Astrocyte (in vitro differentiated cells and primary cell): ENCODE data around the gene POLN. TPM values are rescaled to one million over a fixed set of nuclear protein-coding genes. Genes with fewer than 3 reads are reported as not detected.
A peak's percentile ranks its signal among the peaks of the same experiment; 100 is the strongest.
"Not testable (repeated sequence)": the region's sequence is repeated elsewhere in the genome, so short reads cannot be mapped to it uniquely, and the experiment has no call there.

Source experiments
- DNase-seq: peaks from one replicate; pipeline ENCODE4 v3.0.0-alpha.2; 2010; ENCODE audit warnings: low read depth
- FAIRE-seq: peaks from 2 replicates; lab custom pipeline; 2011; peaks lifted over from hg19 to GRCh38; lab: Jason Lieb, UNC
- H2AFZ ChIP-seq: 2 replicates; pipeline ENCODE4 v1.6.0; 2012; ENCODE audit warnings: low read depth, low read length, inconsistent platforms
- H3K27ac ChIP-seq: 2 replicates; pipeline ENCODE4 v1.5.1; 2011; ENCODE audit warnings: low read depth, low read length, inconsistent platforms
- H3K27me3 ChIP-seq: 2 replicates; pipeline ENCODE4 v1.6.0; 2011; ENCODE audit warnings: low read length, inconsistent platforms; ENCODE audit not compliant: insufficient read depth
- H3K36me3 ChIP-seq: 2 replicates; pipeline ENCODE4 v1.5.1; 2011; ENCODE audit warnings: low read length, inconsistent platforms; ENCODE audit not compliant: insufficient read depth
- H3K4me1 ChIP-seq: 2 replicates; pipeline ENCODE4 v1.5.1; 2011; ENCODE audit warnings: low read length, inconsistent platforms; ENCODE audit not compliant: insufficient read depth
- H3K4me2 ChIP-seq: 2 replicates; pipeline ENCODE4 v1.6.0; 2012; ENCODE audit warnings: low read length, inconsistent platforms
- H3K4me3 ChIP-seq: 2 replicates; pipeline ENCODE4 v1.5.1; 2011; ENCODE audit warnings: low read depth, mild to moderate bottlenecking, low read length, inconsistent platforms; ENCODE audit not compliant: insufficient read depth
- H3K79me2 ChIP-seq: 2 replicates; pipeline ENCODE4 v1.6.0; 2012; ENCODE audit warnings: mild to moderate bottlenecking, low read length, inconsistent platforms; ENCODE audit not compliant: insufficient read depth
- H3K9ac ChIP-seq: 2 replicates; pipeline ENCODE4 v1.6.0; 2012; ENCODE audit warnings: mild to moderate bottlenecking, low read length, inconsistent platforms
- H3K9me3 ChIP-seq: 2 replicates; pipeline ENCODE4 v1.5.1; 2012; ENCODE audit warnings: low read depth, mild to moderate bottlenecking, low read length, inconsistent platforms; ENCODE audit not compliant: insufficient read depth
- H4K20me1 ChIP-seq: 2 replicates; pipeline ENCODE4 v1.6.0; 2012; ENCODE audit warnings: low read length, inconsistent platforms; ENCODE audit not compliant: insufficient read depth
- H3K27ac Mint-ChIP-seq: one replicate; pipeline ENCODE4 v1.8.0; 2021; ENCODE audit warnings: mild to moderate bottlenecking, mixed read lengths; ENCODE audit not compliant: unreplicated experiment
- H3K27me3 Mint-ChIP-seq: one replicate; pipeline ENCODE4 v1.8.0; 2021; ENCODE audit warnings: low read depth, mixed read lengths; ENCODE audit not compliant: unreplicated experiment
- H3K36me3 Mint-ChIP-seq: one replicate; pipeline ENCODE4 v1.8.0; 2021; ENCODE audit warnings: low read depth, mixed read lengths; ENCODE audit not compliant: unreplicated experiment
- H3K4me1 Mint-ChIP-seq: one replicate; pipeline ENCODE4 v1.8.0; 2021; ENCODE audit warnings: low read depth, mixed read lengths; ENCODE audit not compliant: unreplicated experiment
- H3K4me3 Mint-ChIP-seq: one replicate; pipeline ENCODE4 v1.8.0; 2021; ENCODE audit warnings: mild to moderate bottlenecking, moderate library complexity, mixed read lengths; ENCODE audit not compliant: unreplicated experiment
- H3K9me3 Mint-ChIP-seq: one replicate; pipeline ENCODE4 v1.8.0; 2021; ENCODE audit warnings: mild to moderate bottlenecking, mixed read lengths; ENCODE audit not compliant: unreplicated experiment
- EZH2 ChIP-seq: IDR thresholded peaks from 2 replicates; pipeline ENCODE4 v1.6.1; 2012; ENCODE audit warnings: mild to moderate bottlenecking, low read length, inconsistent platforms; ENCODE audit not compliant: insufficient read depth
- total RNA-seq: library from RNA; stranded (reverse); gene quantifications from 2 replicates; pipeline ENCODE4 v1.2.1, GENCODE V29; 2021
- TF ChIP-seq, protein P1 (sequence below): IDR thresholded peaks from 2 replicates; pipeline ENCODE4 v1.5.1; 2011; ENCODE audit warnings: low read depth, mild to moderate bottlenecking, inconsistent platforms, low read length, moderate library complexity; ENCODE audit not compliant: insufficient read depth

Gene POLN
- total RNA-seq, 1 donor from 2014 or later, result 3.1 TPM

DNA sequence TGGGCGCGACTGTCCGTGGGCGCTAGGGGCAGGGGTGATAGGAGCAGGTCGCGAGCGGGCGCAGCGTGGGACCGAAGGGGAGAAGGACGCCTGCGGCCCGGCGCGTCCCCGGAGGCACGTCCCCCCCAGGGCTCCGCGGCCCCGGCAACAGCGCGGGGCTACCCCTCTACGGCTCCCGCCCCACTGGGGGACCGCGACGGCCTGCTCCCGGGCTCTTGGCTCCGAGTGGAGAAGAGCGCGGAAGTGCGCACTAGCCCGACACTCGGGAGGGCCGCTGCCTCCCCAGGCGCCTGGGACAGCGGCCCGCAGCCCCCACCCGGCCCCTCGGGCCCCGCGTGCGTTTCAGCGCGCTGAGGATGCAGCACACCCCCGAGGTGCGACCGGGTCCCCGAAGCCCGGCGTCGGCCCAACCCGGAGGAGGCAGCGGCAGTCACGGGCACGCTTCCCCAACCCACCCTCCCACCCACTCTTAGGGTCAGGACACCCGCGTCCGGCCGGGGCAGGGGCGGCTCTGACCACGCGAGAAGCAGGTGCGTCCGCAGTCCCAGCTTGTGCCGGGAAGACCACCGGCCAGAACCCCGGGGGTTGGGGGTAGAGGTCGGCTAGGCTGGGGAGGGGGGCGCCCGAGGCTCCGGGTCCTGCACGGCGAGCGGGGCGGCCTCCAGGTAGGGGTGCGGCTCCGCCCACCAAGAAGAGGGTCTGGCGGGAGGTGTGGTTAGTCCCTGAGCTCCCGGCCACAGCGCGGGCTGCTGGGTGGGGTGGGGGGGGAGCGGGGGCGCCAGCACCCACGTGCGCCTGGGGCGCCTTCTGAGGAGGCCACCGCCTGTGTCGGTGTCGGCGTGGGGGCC is 201.3 kb downstream of the POLN start:
- no peak overlapping the region for H3K27ac ChIP-seq
- no peak overlapping the region for H3K27ac Mint-ChIP-seq
- FAIRE-seq (no peak), DNase-seq (no peak)
- H3K9me3 Mint-ChIP-seq, result peaks cover 3% of the 10 kb centered on the region
- peaks cover 11% of the 10 kb centered on the region for H3K36me3 Mint-ChIP-seq
- no peaks in the 10 kb centered on the region for H3K4me1 Mint-ChIP-seq
- TF ChIP-seq, protein P1, sequence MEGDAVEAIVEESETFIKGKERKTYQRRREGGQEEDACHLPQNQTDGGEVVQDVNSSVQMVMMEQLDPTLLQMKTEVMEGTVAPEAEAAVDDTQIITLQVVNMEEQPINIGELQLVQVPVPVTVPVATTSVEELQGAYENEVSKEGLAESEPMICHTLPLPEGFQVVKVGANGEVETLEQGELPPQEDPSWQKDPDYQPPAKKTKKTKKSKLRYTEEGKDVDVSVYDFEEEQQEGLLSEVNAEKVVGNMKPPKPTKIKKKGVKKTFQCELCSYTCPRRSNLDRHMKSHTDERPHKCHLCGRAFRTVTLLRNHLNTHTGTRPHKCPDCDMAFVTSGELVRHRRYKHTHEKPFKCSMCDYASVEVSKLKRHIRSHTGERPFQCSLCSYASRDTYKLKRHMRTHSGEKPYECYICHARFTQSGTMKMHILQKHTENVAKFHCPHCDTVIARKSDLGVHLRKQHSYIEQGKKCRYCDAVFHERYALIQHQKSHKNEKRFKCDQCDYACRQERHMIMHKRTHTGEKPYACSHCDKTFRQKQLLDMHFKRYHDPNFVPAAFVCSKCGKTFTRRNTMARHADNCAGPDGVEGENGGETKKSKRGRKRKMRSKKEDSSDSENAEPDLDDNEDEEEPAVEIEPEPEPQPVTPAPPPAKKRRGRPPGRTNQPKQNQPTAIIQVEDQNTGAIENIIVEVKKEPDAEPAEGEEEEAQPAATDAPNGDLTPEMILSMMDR, result no peak
- no peak for TF ChIP-seq EZH2
- H3K79me2 ChIP-seq, result no peaks in the 10 kb centered on the region
- peaks cover 12% of the 10 kb centered on the region for H4K20me1 ChIP-seq
- H3K9me3 ChIP-seq, result no peaks in the 10 kb centered on the region
- H3K4me3 ChIP-seq, result no peak overlapping the region
- H3K27me3 Mint-ChIP-seq, result peaks cover 31% of the 10 kb centered on the region
- H3K9ac ChIP-seq, result no peak overlapping the region
- H3K27me3 ChIP-seq, result peaks cover 16% of the 10 kb centered on the region
- peaks cover 7% of the 10 kb centered on the region for H3K4me1 ChIP-seq
- H2AFZ ChIP-seq, result peak overlapping the region; percentile 87
- H3K36me3 ChIP-seq, result no peaks in the 10 kb centered on the region
- H3K4me3 Mint-ChIP-seq, result peak overlapping the region; percentile 71
- H3K4me2 ChIP-seq, result peak overlapping the region; percentile 93

DNA sequence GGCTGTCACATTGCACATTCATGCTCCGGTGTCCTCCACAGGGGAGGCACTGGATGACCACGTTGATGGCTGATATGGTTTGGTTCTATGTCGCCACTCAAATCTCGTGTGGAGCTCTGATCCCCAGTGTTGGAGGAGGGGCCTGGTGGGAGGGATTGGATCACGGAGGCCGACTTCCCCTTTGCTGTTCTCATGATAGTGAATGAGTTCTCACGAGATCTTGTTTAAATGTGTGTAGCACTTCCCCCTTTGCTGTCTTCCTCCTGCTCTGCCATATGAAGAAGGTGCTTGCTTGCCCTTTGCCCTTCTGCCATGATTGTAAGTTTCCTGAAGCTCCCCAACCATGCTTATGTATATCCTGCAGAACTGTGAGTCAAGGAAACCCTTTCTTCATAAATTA is 205.1 kb downstream of the POLN start:
- no peaks in the 10 kb centered on the region for H3K9me3 ChIP-seq
- peaks cover 11% of the 10 kb centered on the region for H3K36me3 Mint-ChIP-seq
- peaks cover 27% of the 10 kb centered on the region for H3K27me3 ChIP-seq
- H3K9ac ChIP-seq, result no peak overlapping the region
- FAIRE-seq (no peak), DNase-seq (no peak)
- H2AFZ ChIP-seq, result no peak overlapping the region
- H3K36me3 ChIP-seq, result no peaks in the 10 kb centered on the region
- H3K4me2 ChIP-seq, result no peak overlapping the region
- H3K4me3 ChIP-seq, result no peak overlapping the region
- TF ChIP-seq, protein P1, result no peak
- TF ChIP-seq EZH2, result no peak
- H3K4me1 ChIP-seq, result peaks cover 7% of the 10 kb centered on the region
- no peak overlapping the region for H3K4me3 Mint-ChIP-seq
- no peaks in the 10 kb centered on the region for H4K20me1 ChIP-seq
- no peaks in the 10 kb centered on the region for H3K4me1 Mint-ChIP-seq
- no peaks in the 10 kb centered on the region for H3K79me2 ChIP-seq
- peaks cover 59% of the 10 kb centered on the region for H3K27me3 Mint-ChIP-seq
- H3K27ac ChIP-seq, result no peak overlapping the region
- peaks cover 7% of the 10 kb centered on the region for H3K9me3 Mint-ChIP-seq
- H3K27ac Mint-ChIP-seq, result no peak overlapping the region

DNA sequence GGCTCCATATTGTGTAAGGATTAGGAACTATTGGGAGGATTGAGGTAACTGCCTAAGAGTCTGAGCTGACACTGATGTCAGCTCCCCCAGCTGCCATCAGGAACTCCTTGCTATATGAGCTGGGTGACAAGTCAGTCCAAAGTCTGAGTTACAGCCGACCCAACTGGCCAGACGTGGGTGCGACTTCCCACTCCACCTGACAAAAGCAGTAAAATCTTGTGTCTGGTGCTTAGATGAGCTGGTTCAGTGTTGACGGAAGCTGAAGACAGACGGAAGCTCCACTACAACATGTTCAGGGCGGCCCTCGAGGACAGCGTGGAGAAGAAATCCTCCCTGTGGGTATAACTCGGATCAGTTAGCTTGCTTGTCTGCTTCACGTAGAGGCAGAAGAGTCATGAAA is 205.6 kb downstream of the POLN start:
- Histone ChIP-seq H2AFZ (no peak overlapping the region), H3K9ac (no peak overlapping the region), H3K4me3 (no peak overlapping the region), H3K27ac (no peak overlapping the region), H3K36me3 (no peaks in the 10 kb centered on the region), H4K20me1 (no peaks in the 10 kb centered on the region), H3K27me3 (peaks cover 23% of the 10 kb centered on the region), H3K79me2 (no peaks in the 10 kb centered on the region), H3K9me3 (no peaks in the 10 kb centered on the region), H3K4me2 (no peak overlapping the region), H3K4me1 (peaks cover 3% of the 10 kb centered on the region)
- H3K4me1 Mint-ChIP-seq, result no peaks in the 10 kb centered on the region
- DNase-seq (no peak), FAIRE-seq (no peak)
- H3K27ac Mint-ChIP-seq, result no peak overlapping the region
- H3K36me3 Mint-ChIP-seq, result peaks cover 11% of the 10 kb centered on the region
- peaks cover 60% of the 10 kb centered on the region for H3K27me3 Mint-ChIP-seq
- TF ChIP-seq, protein P1, result no peak
- TF ChIP-seq EZH2, result no peak
- H3K4me3 Mint-ChIP-seq, result no peak overlapping the region
- H3K9me3 Mint-ChIP-seq, result peaks cover 7% of the 10 kb centered on the region

DNA sequence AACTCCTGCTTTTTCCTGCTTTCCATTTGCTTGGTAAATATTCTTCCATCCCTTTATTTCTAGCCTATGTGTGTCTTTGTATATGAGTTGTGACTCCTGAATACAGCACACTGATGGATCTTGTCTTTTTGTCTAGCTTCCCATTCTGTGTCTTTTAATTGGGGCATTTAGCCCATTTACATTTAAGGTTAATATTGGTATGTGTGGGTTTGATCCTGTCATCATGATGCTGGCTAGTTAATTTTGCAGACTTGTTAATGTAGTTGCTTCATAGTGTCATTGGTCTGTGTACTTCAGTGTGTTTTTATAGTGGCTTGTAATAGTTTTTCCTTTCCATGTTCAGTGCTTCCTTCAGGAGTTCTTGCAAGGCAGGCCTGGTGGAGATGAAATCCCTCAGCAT is 210.8 kb downstream of the POLN start:
- FAIRE-seq, H3K36me3 Mint-ChIP-seq: not testable (repeated sequence)
- H3K9me3 Mint-ChIP-seq, result peaks cover 23% of the 10 kb centered on the region

More for the DNA sequence above, 210.8 kb downstream of the POLN start:
- H3K79me2 ChIP-seq, H3K36me3 ChIP-seq, H3K27ac ChIP-seq, H3K9me3 ChIP-seq, DNase-seq, H3K4me3 ChIP-seq, H3K27ac Mint-ChIP-seq, H3K4me3 Mint-ChIP-seq, H3K4me1 ChIP-seq, H2AFZ ChIP-seq, H3K9ac ChIP-seq, H3K4me1 Mint-ChIP-seq, H4K20me1 ChIP-seq, H3K4me2 ChIP-seq: not testable (repeated sequence)
- peaks cover 78% of the 10 kb centered on the region for H3K27me3 Mint-ChIP-seq
- peaks cover 21% of the 10 kb centered on the region for H3K27me3 ChIP-seq
